ENCODE data around the gene PAX5.

Gene PAX5

GRCh38 chr9:36848946-36849345 is 185.1 kb downstream of the PAX5 start:
- Histone ChIP-seq H3K9me3 (ENCODE audit: control insufficient read depth, insufficient read depth, low read length) (no peaks in the 10 kb centered on the region), H3K27me3 (ENCODE audit: control insufficient read depth, low read length) (no peaks in the 10 kb centered on the region), H4K20me1 (ENCODE audit: control insufficient read depth, insufficient read depth, low read depth, low read length) (no peaks in the 10 kb centered on the region; the same call in 1 of the 2 replicates), H3K4me2 (ENCODE audit: low read length) (no peak overlapping the region), H3F3A (ENCODE audit: control insufficient read depth, insufficient read depth) (no peaks in the 10 kb centered on the region; the same call in 1 of the 2 replicates), H3K27ac (ENCODE audit: low read depth, low read length) (no peak overlapping the region), H3K36me3 (ENCODE audit: control insufficient read depth, low read length) (peaks cover 99% of the 10 kb centered on the region), H3K4me1 (ENCODE audit: control insufficient read depth, low read length) (no peaks in the 10 kb centered on the region), H3K4me3 (ENCODE audit: low read length) (no peak overlapping the region), H3K79me2 (ENCODE audit: control insufficient read depth, low read length) (peaks cover 7% of the 10 kb centered on the region), H3K9me2 (replicated peaks; ENCODE audit: control insufficient read depth, low read length) (no peaks in the 10 kb centered on the region)
- TF ChIP-seq CTCF (IDR thresholded peaks at IDR 0.05; ENCODE audit: low read depth, low read length, poor library complexity, severe bottlenecking) (no peak), EZH2phosphoT487 (IDR thresholded peaks at IDR 0.05; ENCODE audit: borderline replicate concordance, low read length) (no peak)

- H3K36me3 ChIP-seq (ENCODE audit: control insufficient read depth, low read length), result peaks cover 99% of the 10 kb centered on the region
- H3K27me3 ChIP-seq (ENCODE audit: control insufficient read depth, low read length), result no peaks in the 10 kb centered on the region
- no peak overlapping the region for H3K4me2 ChIP-seq (ENCODE audit: low read length)
- TF ChIP-seq EZH2phosphoT487 (IDR thresholded peaks at IDR 0.05; ENCODE audit: borderline replicate concordance, low read length), result no peak
- no peak for TF ChIP-seq CTCF (IDR thresholded peaks at IDR 0.05; ENCODE audit: low read depth, low read length, poor library complexity, severe bottlenecking)
- no peaks in the 10 kb centered on the region; the same call in 1 of the 2 replicates for H4K20me1 ChIP-seq (ENCODE audit: control insufficient read depth, insufficient read depth, low read depth, low read length)
- no peaks in the 10 kb centered on the region for H3K9me2 ChIP-seq (replicated peaks; ENCODE audit: control insufficient read depth, low read length)
- no peak overlapping the region for H3K4me3 ChIP-seq (ENCODE audit: low read length)
- H3K9me3 ChIP-seq (ENCODE audit: control insufficient read depth, insufficient read depth, low read length), result no peaks in the 10 kb centered on the region
- H3K79me2 ChIP-seq (ENCODE audit: control insufficient read depth, low read length), result no peaks in the 10 kb centered on the region; the same call in 1 of the 2 replicates
- H3K27ac ChIP-seq (ENCODE audit: low read depth, low read length), result no peak overlapping the region
- H3K4me1 ChIP-seq (ENCODE audit: control insufficient read depth, low read length), result no peaks in the 10 kb centered on the region
- H3F3A ChIP-seq (ENCODE audit: control insufficient read depth, insufficient read depth), result 0 out of 2 replicates have a peak, but pooled peaks cover 3% of the 10 kb centered on the region
These were observed 186.0 kb downstream of the PAX5 start for GRCh38 chr9:36847781-36848673.

GRCh38 chr9:36846621-36847020 is 187.4 kb downstream of the PAX5 start:
- no peak for TF ChIP-seq EZH2phosphoT487 (IDR thresholded peaks at IDR 0.05; ENCODE audit: borderline replicate concordance, low read length)
- no peak for TF ChIP-seq CTCF (IDR thresholded peaks at IDR 0.05; ENCODE audit: low read depth, low read length, poor library complexity, severe bottlenecking)
- Histone ChIP-seq H3K79me2 (ENCODE audit: control insufficient read depth, low read length) (no peaks in the 10 kb centered on the region), H3K9me3 (ENCODE audit: control insufficient read depth, insufficient read depth, low read length) (no peaks in the 10 kb centered on the region), H3K9me2 (replicated peaks; ENCODE audit: control insufficient read depth, low read length) (no peaks in the 10 kb centered on the region), H3K4me2 (ENCODE audit: low read length) (no peak overlapping the region), H3K27me3 (ENCODE audit: control insufficient read depth, low read length) (no peaks in the 10 kb centered on the region), H3K4me1 (ENCODE audit: control insufficient read depth, low read length) (no peaks in the 10 kb centered on the region), H4K20me1 (ENCODE audit: control insufficient read depth, insufficient read depth, low read depth, low read length) (no peaks in the 10 kb centered on the region; the same call in 1 of the 2 replicates), H3K36me3 (ENCODE audit: control insufficient read depth, low read length) (peaks cover 99% of the 10 kb centered on the region), H3K4me3 (ENCODE audit: low read length) (no peak overlapping the region), H3F3A (ENCODE audit: control insufficient read depth, insufficient read depth) (0 out of 2 replicates have a peak, but pooled peaks cover 3% of the 10 kb centered on the region), H3K27ac (ENCODE audit: low read depth, low read length) (no peak overlapping the region)

Data from DOHH2 (cell line).